ENCODE measurements around the gene MEFV.

MEFV gene

GRCh38 chr16:3268294-3268693 is 11.9 kb upstream of the MEFV start:
- in situ Hi-C loops (cut with HindIII; ENCODE audit: low sequenced_read_pairs), result no loop called here
- no peak for DNase-seq (ENCODE audit: low read depth)
- no peak for TF ChIP-seq CTCF (IDR thresholded peaks at IDR 0.05; ENCODE audit: low read depth, low read length, missing control alignments)
- no peak overlapping the region for H3K4me3 ChIP-seq (ENCODE audit: low read depth, low read length)

- H3K4me3 ChIP-seq (ENCODE audit: low read depth, low read length), result no peak overlapping the region
- DNase-seq (ENCODE audit: low read depth), result no peak
- in situ Hi-C loops (cut with HindIII; ENCODE audit: low sequenced_read_pairs), result no loop called here
- peak; percentile 20 for TF ChIP-seq CTCF (IDR thresholded peaks at IDR 0.05; ENCODE audit: low read depth, low read length, missing control alignments)
These were observed 10.6 kb upstream of the MEFV start for GRCh38 chr16:3266873-3267537.

- in situ Hi-C loops (cut with HindIII; ENCODE audit: low sequenced_read_pairs), result no loop called here
- peak overlapping the region; percentile 80 for H3K4me3 ChIP-seq (ENCODE audit: low read depth, low read length)
- peak; percentile 39 for TF ChIP-seq CTCF (IDR thresholded peaks at IDR 0.05; ENCODE audit: low read depth, low read length, missing control alignments)
- DNase-seq (ENCODE audit: low read depth), result peak; percentile 92
These were observed 8.0 kb upstream of the MEFV start for GRCh38 chr16:3264137-3265036.

- in situ Hi-C loops (cut with HindIII; ENCODE audit: low sequenced_read_pairs), result no loop called here
- no peak for DNase-seq (ENCODE audit: low read depth)
- TF ChIP-seq CTCF (IDR thresholded peaks at IDR 0.05; ENCODE audit: low read depth, low read length, missing control alignments), result no peak
- no peak overlapping the region for H3K4me3 ChIP-seq (ENCODE audit: low read depth, low read length)
These were observed 6.1 kb upstream of the MEFV start for GRCh38 chr16:3262517-3262916.

GRCh38 chr16:3259836-3260235 is 3.4 kb upstream of the MEFV start:
- no peak for DNase-seq (ENCODE audit: low read depth)
- TF ChIP-seq CTCF (IDR thresholded peaks at IDR 0.05; ENCODE audit: low read depth, low read length, missing control alignments), result no peak
- in situ Hi-C loops (cut with HindIII; ENCODE audit: low sequenced_read_pairs), result no loop called here
- H3K4me3 ChIP-seq (ENCODE audit: low read depth, low read length), result no peak overlapping the region

- in situ Hi-C loops (cut with HindIII; ENCODE audit: low sequenced_read_pairs), result no loop called here
- TF ChIP-seq CTCF (IDR thresholded peaks at IDR 0.05; ENCODE audit: low read depth, low read length, missing control alignments), result no peak
- peak; percentile 18 for DNase-seq (ENCODE audit: low read depth)
- H3K4me3 ChIP-seq (ENCODE audit: low read depth, low read length), result no peak overlapping the region
These were observed 533 bp upstream of the MEFV start for GRCh38 chr16:3256866-3257465.

Measured in astrocyte of the cerebellum (primary cell).